GM13976 (cell line): ENCODE results near the gene RELN.

ENCODE experiments used
- DNase-seq: peaks from one replicate; pipeline ENCODE4 v3.0.0; 2012; ENCODE audit warnings: low spot score
- in situ Hi-C: fragments of 300-500 bp; cut with MboI; formaldehyde crosslinking; loops from one replicate; pipeline ENCODE4 v1.12.0; 2022; ENCODE audit warnings: low sequenced_read_pairs, mixed read lengths, inconsistent platforms; ENCODE audit not compliant: unreplicated experiment
- TF ChIP-seq, protein P1 (sequence below): IDR thresholded peaks from 2 replicates; pipeline ENCODE4 v1.5.1; 2012; ENCODE audit warnings: borderline replicate concordance, mild to moderate bottlenecking; ENCODE audit not compliant: insufficient read depth; ENCODE audit errors: extremely low read depth, missing control alignments, control extremely low read depth

RELN gene

DNA sequence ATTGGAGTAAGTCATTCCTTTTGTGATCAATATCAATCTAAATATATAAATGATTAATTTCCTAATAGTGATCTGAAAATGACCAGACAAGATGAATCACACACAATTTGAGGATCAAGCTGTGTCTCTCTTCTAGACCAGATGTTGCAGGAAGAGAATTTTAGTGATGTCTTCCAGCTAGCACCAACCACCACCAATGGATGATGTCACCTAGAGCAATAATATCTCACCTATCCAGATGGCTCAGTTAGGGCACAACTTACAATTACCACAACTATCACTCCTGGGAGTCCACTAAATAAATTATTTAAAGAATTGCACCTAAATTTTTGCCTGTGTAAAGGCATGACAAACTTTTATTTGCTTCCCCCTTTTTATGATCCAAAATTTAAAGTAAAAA is 25.2 kb downstream of the RELN start:
- TF ChIP-seq, protein P1, sequence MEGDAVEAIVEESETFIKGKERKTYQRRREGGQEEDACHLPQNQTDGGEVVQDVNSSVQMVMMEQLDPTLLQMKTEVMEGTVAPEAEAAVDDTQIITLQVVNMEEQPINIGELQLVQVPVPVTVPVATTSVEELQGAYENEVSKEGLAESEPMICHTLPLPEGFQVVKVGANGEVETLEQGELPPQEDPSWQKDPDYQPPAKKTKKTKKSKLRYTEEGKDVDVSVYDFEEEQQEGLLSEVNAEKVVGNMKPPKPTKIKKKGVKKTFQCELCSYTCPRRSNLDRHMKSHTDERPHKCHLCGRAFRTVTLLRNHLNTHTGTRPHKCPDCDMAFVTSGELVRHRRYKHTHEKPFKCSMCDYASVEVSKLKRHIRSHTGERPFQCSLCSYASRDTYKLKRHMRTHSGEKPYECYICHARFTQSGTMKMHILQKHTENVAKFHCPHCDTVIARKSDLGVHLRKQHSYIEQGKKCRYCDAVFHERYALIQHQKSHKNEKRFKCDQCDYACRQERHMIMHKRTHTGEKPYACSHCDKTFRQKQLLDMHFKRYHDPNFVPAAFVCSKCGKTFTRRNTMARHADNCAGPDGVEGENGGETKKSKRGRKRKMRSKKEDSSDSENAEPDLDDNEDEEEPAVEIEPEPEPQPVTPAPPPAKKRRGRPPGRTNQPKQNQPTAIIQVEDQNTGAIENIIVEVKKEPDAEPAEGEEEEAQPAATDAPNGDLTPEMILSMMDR, result no peak
- DNase-seq, result no peak
- in situ Hi-C loops, result no loop called here

DNA sequence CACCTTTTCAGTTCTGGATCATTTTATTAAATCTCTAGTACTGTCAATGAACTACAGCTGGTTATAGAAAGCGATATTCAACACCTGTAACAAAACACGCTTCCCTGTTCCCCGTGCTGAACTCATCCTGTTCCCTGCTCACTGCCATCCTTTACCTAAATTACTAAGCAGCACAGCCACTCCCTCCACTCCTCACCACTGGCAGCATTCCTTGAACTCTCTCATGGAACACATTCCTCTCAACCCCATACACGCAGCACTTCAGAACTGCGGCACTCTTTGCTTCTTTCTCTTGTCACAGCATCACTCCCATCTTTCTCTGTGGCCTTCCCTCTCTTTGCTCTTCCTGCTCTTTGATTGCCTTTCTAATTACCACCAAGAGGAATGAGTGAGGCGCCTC is 27.4 kb downstream of the RELN start:
- TF ChIP-seq, protein P1, result no peak
- no peak for DNase-seq
- in situ Hi-C loops, result no loop called here

GRCh38 chr7:103958284-103958818 is 31.1 kb downstream of the RELN start:
- TF ChIP-seq, protein P1, result no peak
- DNase-seq, result no peak
- in situ Hi-C loops, result no loop called here

GRCh38 chr7:103955985-103956384 is 33.5 kb downstream of the RELN start:
- TF ChIP-seq, protein P1, result no peak
- in situ Hi-C loops, result no loop called here
- no peak for DNase-seq

- in situ Hi-C loops, result no loop called here
- no peak for DNase-seq
- TF ChIP-seq, protein P1, result no peak
Observed at GRCh38 chr7:103952408-103952807, 37.0 kb downstream of the RELN start.

- TF ChIP-seq, protein P1, result no peak
- no peak for DNase-seq
Observed at GRCh38 chr7:103951311-103951710, 38.1 kb downstream of the RELN start.

More at GRCh38 chr7:103951311-103951710, 38.1 kb downstream of the RELN start:
- in situ Hi-C loops, result no loop called here
